ENCODE measurements around the gene SDF4. TPM values are rescaled to one million over a fixed set of nuclear protein-coding genes. Genes with fewer than 3 reads are reported as not detected.

The SDF4 gene
- total and polyA plus RNA-seq, 2 of the 13 experiments (the other 11 are each of a cell fraction or from before 2014, with no cell fraction given): 80.8 to 107 TPM

DNA sequence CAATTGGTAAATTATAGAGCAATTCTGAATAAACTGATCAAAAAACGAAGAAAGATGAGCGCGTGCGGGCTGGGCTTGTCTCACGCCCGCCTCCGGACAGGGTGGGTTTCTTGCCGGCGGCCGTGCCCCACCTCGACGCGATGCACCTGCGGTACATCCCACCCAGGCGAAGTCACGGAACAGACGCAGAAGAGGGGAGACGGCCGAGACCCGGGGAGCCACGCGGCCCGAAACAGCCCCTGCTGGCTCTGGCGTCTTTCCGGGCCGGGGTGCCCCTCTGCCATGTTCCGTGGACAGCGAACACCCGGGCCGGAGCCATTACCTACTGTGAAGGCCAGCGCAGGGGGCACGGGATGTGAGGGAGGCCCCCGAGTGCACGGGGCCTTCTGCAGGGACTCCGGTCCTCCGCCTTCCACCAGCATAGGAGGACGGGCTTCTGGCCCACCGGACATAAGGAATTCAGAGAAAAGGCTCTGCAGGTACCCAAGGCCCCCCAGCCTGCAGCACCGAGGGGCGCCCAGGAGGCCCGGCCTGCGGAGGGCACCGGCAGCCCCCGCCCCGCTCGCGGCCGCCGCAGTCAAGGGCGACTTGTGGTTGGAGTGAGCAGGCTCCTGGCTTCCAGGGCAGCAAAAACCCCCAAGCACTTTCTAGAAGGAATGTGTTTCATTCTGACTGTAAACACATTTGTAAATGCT is 22.3 kb upstream of the SDF4 start:
- H3K79me2 ChIP-seq (ENCODE audit: insufficient read depth, low read length): no peaks in the 10 kb centered on the region
- no peak for TF ChIP-seq RFX3 (CRISPR knock-in tag; IDR thresholded peaks at IDR 0.05)
- TF ChIP-seq RBFOX2 (IDR thresholded peaks at IDR 0.05; ENCODE audit: low read depth, low read length): peak; percentile 48; the same call in 1 of the 2 replicates
- no peak for TF ChIP-seq RBM39 (IDR thresholded peaks at IDR 0.05; ENCODE audit: low read depth, low read length, poor library complexity, severe bottlenecking)
- no peak for TF ChIP-seq ATF7-NPFF (CRISPR knock-in tag; IDR thresholded peaks at IDR 0.05; ENCODE audit: low read depth)
- no peak for TF ChIP-seq NCOA5 (CRISPR knock-in tag; IDR thresholded peaks at IDR 0.05)
- TF ChIP-seq ZNF382 (CRISPR knock-in tag; IDR thresholded peaks at IDR 0.05; ENCODE audit: borderline replicate concordance): no peak
- no peak for TF ChIP-seq ZNF230 (CRISPR knock-in tag; IDR thresholded peaks at IDR 0.05)
- TF ChIP-seq ZNF652 (CRISPR knock-in tag; IDR thresholded peaks at IDR 0.05; ENCODE audit: borderline replicate concordance, low read depth): no peak
- no peak for TF ChIP-seq ZSCAN30 (CRISPR knock-in tag; IDR thresholded peaks at IDR 0.05)
- TF ChIP-seq AGO2 (optimal IDR thresholded peaks at IDR 0.05; ENCODE audit: low read depth, low read length): peak; percentile 89
- TF ChIP-seq ZNF235 (CRISPR knock-in tag; IDR thresholded peaks at IDR 0.05; ENCODE audit: borderline replicate concordance): no peak
- no peak for TF ChIP-seq SALL2 (CRISPR knock-in tag; IDR thresholded peaks at IDR 0.05)
- DNase-seq (ENCODE audit: low spot score) (no peak), FAIRE-seq (no peak), ATAC-seq (no peak)
- no peaks in the 10 kb centered on the region for H3K4me1 ChIP-seq (ENCODE audit: insufficient read depth, low read length)
- no peak overlapping the region for H3K9ac ChIP-seq (ENCODE audit: insufficient read depth, low read depth, low read length)
- H3K36me3 ChIP-seq (replicated peaks in 1 of 2; ENCODE audit: control insufficient read depth in 1 of 2, insufficient read depth in 2 of 2, low read length in 2 of 2): peaks cover 10 to 23% of the 10 kb centered on the region in 2 experiments; a peak in 4 of 5 replicates
- intact Hi-C loops (cut with micrococcal nuclease; ENCODE audit: unreplicated experiment) (loop anchor here (5.0 kb wide), 1 partner anchor 132 kb away; no protein-coding TSS in a partner anchor), in situ Hi-C loops (cut with HindIII; ENCODE audit: extremely low pct_ligation_motif_present, low pct_unique_long_range_greater_than_20kb) (no loop called here)
- WGBS (ENCODE audit: low lambda C conversion rate): over 99% methylated on average over 36 of the region's 50 CpGs
- ChIA-PET POLR2A (no interaction called here), CTCF (ENCODE audit: low intra/inter-chr PET ratio, low total read pairs) (interaction anchor here (0.7 kb wide), 1 partner anchor 132 kb away, joined by 3 read pairs; no protein-coding TSS in a partner anchor)
- BruUV-seq (replicated peaks): no TSS peak
- no peak overlapping the region for H3K4me3 ChIP-seq (replicated peaks in 1 of 3; ENCODE audit: insufficient read depth in 1 of 3, low read depth in 2 of 3, low read length in 3 of 3)
- no peak overlapping the region for H2AFZ ChIP-seq (ENCODE audit: low read length)
- H3K27me3 ChIP-seq (ENCODE audit: control insufficient read depth in 1 of 2, insufficient read depth in 2 of 2, low read length in 2 of 2): no peaks in the 10 kb centered on the region
- H3K27ac ChIP-seq (ENCODE audit: extremely low read length, insufficient read depth, low read length): no peak overlapping the region
- no peaks in the 10 kb centered on the region for H4K20me1 ChIP-seq (ENCODE audit: insufficient read depth, low read length)
- H3K4me2 ChIP-seq (ENCODE audit: low read depth, low read length): no peak overlapping the region
- no peaks in the 10 kb centered on the region for H3K9me3 ChIP-seq (ENCODE audit: low read length)
